GM18508 (cell line): Measurements from ENCODE around the gene FAM136A.
"Not testable (repeated sequence)": the region's sequence is repeated elsewhere in the genome, so short reads cannot be mapped to it uniquely, and the experiment has no call there.

Source experiments
- ATAC-seq: cut with Tn5 transposase; IDR thresholded peaks from one replicate; pipeline ENCODE4 v1.9.1; 2021; ENCODE audit warnings: moderate number of reproducible peaks; ENCODE audit not compliant: insufficient read depth, unreplicated experiment

FAM136A gene

DNA sequence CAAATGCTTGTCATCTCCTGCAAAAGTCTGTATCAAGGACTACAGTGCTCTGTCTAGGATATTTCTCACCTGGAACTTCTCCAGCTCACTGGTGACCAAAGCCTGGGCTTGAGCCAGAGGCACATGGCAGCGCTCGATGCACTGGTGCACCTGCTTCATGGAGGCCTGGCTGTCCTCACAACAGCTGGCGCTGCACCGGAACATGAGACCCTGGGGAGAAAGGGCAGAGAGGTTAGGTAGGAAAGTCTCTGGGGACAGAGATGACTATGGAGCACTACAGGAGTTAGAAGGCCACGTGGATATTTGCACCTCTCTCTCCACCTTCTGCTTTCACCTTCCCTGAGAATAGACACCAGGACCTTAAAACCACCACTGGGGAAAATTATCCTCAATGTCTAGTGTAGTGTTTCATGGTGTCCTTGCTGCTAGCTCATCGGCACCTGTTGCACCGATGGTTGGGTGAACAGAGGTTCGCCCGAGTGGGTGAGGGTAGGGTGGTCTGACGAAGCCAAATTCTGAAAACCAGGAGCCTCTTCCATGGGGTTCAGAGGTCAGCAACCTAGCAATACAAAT is 1.0 kb downstream of the FAM136A start:
- ATAC-seq = no peak

DNA sequence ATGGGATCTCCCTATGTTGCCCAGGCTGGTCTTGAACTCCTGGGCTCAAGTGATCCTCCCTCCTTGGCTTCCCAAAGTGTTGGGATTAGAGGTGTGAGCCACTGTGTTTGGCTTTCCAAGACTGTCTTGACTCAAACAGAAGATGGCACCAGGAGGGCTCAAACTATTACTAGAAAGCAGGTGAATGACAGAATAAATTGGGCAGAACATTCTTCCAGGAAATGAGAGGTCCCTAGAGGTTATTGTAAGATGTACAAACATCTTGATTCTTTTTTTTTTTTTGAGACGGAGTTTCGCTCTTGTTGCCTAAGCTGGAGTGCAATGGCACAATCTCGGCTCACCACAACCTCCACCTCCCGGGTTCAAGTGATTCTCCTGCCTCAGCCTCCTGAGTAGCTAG is 4.0 kb downstream of the FAM136A start:
- ATAC-seq = not testable (repeated sequence)

DNA sequence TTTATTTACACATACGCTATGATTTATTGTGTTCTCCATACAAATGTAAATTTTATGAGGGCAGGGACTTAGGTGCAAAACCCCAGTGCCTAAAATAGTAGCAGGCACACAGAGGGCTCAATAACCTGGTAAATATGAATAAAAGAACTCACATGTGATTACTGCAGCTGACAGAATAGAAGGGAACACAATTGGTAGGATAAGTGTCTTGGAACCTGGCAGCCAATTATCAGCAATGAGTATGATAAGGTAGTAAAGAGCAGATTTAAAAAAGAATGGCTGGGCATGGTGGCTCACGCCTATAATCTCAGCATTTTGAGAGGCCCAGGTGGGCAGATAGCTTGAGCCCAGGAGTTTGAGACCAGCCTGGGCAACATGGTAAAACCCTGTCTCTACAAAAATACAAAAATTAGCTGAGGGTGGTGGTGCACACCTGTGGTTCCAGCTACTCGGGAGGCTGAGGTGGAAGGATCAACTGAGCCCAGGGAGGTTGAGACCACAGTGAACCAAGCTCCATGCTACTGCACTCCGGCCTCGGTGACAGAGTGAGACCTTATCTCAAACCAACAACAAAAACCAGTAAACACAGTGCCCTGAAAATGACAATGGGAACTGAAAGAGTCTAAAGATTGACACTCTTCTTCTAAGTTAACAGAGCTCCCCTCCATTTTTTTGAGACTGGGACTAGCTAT is 18.2 kb downstream of the FAM136A start:
- ATAC-seq = no peak

DNA sequence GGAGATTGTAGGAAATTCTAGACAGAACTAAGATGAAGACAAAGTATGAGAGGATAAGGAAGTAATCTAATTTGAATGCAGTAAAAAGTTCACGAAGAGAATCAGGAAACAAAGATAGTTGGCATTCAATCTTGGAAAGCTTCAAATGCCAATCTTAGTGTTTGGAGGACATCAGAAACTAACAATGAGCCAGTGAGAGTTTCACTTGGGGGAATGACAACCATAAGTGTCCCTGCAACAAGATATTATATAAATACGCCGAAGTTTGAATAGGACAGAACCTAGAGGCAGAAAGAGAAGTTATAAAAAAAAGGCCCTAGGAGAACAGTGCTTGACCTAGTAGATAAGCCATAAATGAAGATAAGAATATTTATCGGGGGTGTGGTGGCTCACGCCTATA is 19.4 kb downstream of the FAM136A start:
- no peak for ATAC-seq

DNA sequence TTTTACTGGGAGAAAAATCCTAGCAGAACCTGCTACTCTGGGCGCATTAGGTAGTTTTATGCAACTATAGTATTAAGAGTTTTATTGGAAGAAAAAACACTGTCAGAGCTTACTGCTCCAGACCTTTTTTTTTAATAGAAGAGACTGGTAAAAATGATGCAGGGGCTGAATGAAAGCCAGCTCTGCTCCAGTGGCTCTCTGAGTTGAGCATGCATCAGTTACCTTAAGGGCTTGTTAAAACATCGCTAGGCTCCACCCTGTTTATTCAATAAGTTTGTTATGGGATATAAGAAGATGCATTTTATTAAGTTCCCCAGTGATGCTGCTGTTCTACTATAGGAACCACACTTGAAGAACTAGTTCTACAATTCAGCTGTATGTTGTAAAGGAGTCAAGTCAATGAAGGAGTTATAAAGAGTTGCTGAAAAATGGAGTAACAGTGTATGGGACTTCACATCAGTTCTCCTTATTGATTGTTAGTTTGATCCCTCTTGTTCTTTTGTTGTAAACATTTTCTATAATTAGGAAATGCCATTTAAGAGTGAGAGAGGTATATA is 21.5 kb downstream of the FAM136A start:
- no peak for ATAC-seq

DNA sequence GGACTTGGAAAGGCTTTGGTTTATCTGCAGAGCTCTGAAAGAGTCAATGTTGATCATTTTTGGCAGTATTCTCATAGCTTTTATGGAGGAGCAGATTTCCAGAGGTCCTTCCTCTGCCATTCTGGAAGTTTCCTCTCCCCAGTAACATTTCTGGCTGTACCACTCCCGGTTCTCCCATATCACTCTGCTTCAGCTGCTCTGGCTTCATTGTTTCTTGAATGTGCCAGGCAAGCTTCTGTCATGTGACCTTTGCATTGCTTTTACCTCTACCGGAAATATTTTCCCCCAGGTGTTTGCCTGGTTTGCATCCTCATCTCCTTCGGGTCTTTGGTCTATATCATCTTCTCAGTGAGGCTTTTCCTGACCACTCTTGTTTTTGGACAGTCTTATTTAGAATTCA is 31.5 kb downstream of the FAM136A start:
- ATAC-seq = no peak

DNA sequence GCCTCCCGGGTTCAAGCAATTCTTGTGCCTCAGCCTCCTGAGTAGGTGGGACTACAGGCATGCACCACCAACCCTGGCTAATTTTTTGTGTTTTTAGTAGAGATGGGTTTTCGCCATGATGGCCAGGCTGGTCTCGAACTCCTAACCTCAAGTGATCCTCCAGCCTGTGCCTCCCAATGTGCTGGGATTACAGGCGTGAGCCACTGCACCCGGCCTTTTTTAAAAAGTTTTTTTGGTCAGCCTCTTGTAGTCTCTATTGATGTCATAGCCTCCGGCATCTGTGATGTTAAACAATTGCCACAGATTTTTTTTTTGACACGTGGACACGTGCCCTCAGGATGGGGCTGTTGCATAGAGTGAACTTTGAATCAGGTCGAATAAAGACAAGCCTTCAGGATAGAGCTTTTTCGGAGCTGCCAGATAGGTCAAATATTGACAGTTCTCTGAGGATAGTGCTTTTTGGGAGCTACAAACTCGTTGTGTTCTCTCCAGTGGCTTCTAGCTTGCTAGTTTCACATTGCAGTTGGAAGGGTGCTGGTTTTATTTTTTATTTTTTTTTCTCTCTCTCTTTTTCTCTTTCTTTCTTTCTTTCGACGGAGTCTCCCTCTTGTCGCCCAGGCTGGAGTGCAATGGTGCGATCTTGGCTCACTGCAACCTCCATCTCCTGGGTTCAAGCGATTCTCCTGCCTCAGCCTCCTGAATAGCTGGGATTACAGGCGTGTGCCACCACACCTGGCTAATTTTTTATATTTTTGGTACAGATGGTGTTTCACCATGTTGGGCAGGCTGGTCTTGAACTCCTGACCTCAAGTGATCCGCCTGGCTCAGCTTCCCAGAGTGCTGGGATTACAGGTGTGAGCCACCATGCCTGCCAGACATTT is 32.2 kb downstream of the FAM136A start:
- ATAC-seq = not testable (repeated sequence)

DNA sequence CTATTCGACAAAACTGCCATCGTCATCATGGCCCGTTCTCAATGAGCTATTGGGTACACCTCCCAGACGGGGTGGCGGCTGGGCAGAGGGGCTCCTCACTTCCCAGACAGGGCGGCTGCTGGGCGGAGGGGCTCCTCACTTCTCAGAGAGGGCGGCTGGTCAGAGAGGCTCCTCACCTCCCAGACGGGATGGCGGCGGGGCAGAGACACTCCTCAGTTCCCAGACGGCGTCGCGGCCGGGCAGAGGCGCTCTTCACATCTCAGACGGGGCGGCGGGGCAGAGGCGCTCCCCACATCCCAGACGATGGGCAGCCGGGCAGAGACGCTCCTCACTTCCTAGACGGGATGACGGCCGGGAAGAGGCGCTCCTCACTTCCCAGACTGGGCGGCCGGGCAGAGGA is 34.9 kb downstream of the FAM136A start:
- not testable (repeated sequence) for ATAC-seq

DNA sequence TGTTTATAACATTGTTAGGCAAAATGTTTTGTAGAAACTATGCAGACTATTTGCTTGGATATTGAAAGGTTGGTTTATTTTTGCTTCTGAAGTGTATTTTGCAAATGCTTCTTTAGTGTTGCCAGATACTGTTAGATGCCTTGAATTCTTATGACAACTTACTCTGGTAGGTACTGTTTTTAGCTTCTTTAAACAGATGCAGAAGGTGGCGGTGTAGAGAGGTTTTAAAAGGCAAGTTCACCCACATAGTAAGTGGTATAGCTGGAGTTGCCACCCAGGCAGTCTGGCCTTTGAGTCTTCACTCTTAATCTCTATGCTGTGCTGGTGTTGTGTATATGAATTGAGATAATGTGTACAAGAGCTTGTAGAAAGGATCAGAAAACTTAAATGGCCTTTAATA is 40.4 kb downstream of the FAM136A start:
- ATAC-seq = no peak

DNA sequence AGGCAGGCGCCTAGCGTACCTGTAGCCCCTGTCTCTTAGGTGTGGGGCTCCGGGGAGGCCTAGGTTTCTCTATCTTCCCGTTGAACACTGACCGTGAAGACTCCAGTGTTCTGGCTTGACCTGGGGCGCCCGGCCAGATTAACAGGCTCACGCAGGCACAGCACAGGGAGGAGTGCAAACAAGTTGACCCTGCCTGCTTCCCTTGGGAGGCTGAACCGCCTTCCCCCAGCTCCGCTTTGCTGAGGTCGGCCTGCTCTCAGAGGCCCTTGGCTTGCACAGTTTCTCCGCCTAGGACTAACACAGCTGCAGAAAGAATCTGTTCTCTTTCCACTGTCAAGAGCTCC is 43.4 kb downstream of the FAM136A start:
- ATAC-seq = no peak

DNA sequence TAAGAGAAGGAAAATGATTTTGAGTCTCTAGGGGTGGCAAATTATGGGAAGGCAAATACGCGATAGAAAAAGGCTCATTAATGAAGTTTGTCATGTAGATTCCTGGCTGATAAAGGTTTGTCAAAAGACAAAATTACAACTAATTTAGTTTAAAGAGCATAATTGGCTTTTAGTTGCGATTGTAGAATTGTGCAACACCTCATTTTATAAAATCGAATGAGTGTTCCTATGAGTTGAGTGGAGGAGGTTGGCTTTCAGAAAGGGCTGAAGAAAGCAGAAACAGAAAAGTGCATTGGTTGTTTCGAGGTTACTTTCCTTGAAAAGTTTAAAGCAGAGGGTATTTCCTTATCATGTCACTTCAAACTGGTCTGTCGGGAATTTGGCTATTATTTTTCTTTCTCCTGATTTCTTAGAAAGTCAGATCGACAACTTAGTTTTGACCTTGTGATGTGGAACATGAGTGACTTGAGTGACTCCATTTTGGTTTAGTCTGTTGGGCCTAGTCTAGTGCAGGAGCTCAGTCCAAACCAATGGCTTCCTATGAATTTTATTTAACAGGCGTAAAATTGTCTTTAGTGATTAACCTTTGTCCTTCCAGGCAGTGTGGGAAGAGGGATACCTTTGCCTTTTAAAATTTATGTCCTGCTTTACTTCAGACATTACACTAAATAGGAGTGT is 46.1 kb downstream of the FAM136A start:
- no peak for ATAC-seq

DNA sequence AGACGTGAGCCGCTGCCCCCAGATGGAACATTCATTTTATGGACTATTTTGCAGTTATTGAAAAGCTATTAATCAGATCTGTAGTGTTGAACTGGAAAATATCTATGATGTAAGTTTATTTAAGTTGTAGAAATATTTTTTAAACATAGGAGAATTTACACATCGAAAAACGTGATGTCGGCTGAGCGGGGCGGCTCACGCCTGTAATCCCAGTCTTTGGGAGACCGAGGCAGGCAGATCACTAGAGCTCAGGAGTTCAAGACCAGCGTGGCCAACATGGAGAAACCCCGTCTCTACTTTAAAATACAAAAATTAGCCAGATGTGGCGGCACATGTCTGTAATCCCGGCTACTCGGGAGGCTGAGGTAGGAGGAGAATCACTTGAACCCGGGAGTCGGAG is 51.4 kb downstream of the FAM136A start:
- ATAC-seq = no peak

DNA sequence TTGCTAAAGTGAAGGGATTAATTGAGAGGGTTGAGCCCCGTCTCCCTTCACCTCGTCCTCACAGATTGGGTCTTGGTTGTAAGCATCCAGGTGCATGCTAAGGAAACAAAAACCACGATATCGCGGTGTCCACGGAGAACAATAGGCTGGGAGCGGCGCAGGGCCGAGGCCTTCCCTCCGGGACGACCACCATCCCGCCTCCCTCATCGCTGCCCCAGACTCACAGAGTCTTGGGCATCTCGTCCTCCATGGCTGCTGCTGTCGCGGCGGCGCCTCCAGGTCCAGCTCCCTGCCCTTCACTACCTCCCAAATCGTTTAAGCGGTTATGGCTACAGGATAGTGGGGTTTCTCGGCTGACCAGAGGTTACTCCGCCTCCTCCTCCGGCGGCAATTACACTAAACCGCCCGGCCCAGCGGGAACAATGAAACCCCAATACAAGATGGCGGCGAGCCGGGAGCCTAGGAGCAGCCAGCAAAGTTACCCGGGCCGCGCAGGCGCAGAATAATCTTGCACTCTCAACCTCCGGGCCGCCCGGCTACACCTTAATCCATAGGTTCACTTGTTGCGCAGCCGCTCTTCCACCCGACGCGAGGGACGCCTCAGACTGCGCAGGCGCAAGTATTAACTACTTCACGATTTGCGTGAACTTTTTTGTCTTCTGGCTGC is 53.6 kb downstream of the FAM136A start, which contains the start of gene TIA1:
Gene TIA1, minus strand, starts transcription at position 448 of the 667 bp plus-strand sequence. Its CDS starts 198 bp downstream, at position 250.
- peak; percentile 87 for ATAC-seq

DNA sequence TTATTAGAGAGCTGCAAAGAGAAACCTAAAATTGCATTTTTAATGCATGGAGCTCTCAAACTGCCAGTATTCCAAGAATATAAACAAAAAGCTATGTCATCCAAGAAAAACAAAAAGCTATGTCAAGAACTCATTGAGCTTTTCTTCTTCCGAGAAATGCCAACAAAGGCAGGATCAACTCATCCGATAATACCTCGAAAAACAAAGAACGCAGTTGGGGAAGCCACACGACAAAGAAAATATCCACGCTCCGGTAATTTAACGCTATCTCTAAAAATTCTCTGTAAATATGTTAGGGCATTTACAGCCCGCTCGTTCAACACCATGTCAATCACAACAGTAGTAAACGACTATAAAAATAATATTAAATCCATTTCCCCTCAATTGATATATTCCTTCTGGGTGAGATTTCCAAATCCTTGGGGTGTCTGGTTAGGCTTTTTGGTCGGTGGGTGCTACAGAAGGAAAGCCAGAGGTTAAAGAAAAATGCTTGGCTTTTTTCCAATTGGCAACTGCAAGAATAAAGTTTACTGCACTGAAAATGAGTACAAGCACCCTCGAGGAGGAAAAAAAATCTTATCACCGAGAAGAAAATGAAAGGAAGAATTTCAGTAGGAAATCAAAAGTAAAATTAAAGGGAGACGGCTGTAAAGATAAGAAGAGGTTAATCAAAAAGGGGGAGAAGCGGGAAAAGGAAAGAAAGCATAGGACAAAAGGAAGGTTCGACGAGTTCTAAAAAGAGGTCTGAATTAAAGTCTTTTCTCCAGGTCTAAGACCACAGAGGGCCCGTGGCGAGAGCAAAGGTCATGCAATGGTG is 54.3 kb downstream of the FAM136A start:
- no peak for ATAC-seq
